ENCODE results near the gene SH3BP5.

DNA sequence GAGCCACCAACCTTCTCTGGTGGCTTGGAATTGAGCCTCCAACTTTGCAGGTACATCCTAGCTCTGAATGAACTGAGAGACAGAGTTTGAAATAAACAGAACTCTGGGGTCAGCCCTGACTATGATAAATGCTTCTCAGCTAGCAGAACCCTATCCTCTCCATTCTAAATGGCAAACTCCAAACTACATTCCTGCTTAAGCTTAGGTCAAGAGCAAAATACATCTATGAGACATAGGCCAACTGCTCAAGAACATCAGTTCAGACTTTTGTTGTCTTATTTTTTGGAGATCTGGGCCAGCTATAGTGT, 1.5 kb upstream of the SH3BP5 start:
- TF ChIP-seq POLR2A (IDR thresholded peaks at IDR 0.05; ENCODE audit: low read depth, low read length) (no peak), TAF1 (IDR thresholded peaks at IDR 0.05; ENCODE audit: low read depth, low read length) (no peak)
